SK-N-SH (cell line): ENCODE measurements around the gene LCN1. TPM values are rescaled to one million over a fixed set of nuclear protein-coding genes. Genes with fewer than 3 reads are reported as not detected.

Source experiments
- CTCF ChIA-PET: fragments of 300-600, 350-600 bp; formaldehyde crosslinking; extraction: SDS; loops from one replicate; lab custom pipeline; 2021; lab: Yijun Ruan, JAX
- POLR2A ChIA-PET: fragments of 350-600 bp; sonication (Branson Sonifier 250); formaldehyde crosslinking; extraction: SDS; loops from one replicate; lab custom pipeline; 2020; ENCODE audit warnings: antibody characterized with exemption, inconsistent platforms; lab: Yijun Ruan, JAX
- DNase-seq: peaks from one replicate; pipeline ENCODE4 v3.0.0; 2012
- H2AFZ ChIP-seq: fragments of 200-600 bp; sonication (generic); 2 replicates; pipeline ENCODE4 v1.8.1; 2016; ENCODE audit warnings: antibody characterized with exemption, mild to moderate bottlenecking, low read depth
- H3F3A ChIP-seq: fragments of 200-600 bp; sonication (generic); replicated peaks from 2 replicates; pipeline ENCODE3; 2016; ENCODE audit warnings: antibody characterized with exemption, mild to moderate bottlenecking; ENCODE audit not compliant: insufficient read depth
- H3K27ac ChIP-seq, 2 experiments: fragments of 200-500 bp in 1 of 2; fragments of 200-600 bp in 1 of 2; sonication (Bioruptor generic) in 1 of 2; sonication (generic), shearing (Covaris generic) in 1 of 2; 2 replicates each; pipeline versions ENCODE4 v1.5.1 to v1.6.1; 2014 to 2016; ENCODE audit warnings: low read depth in 2 of 2, inconsistent platforms in 1 of 2, low read length in 1 of 2, mild to moderate bottlenecking in 1 of 2, mixed read lengths in 1 of 2
- H3K27me3 ChIP-seq: fragments of 200-600 bp; sonication (generic), shearing (Covaris generic); 2 replicates; pipeline ENCODE4 v1.6.1; 2016; ENCODE audit warnings: mixed run types; ENCODE audit not compliant: insufficient read depth
- H3K36me3 ChIP-seq, 2 experiments: fragments of 200-500 bp in 1 of 2; fragments of 200-600 bp in 1 of 2; sonication (Bioruptor generic) in 1 of 2; sonication (generic) in 1 of 2; replicated peaks in 1 of 2; 2 replicates each; pipeline versions ENCODE3 to v1.5.1; 2014 to 2016; ENCODE audit warnings: low read length in 1 of 2, mild to moderate bottlenecking in 1 of 2; ENCODE audit not compliant: insufficient read depth in 2 of 2, control insufficient read depth in 1 of 2
- H3K4me1 ChIP-seq, 2 experiments: fragments of 200-500 bp in 1 of 2; fragments of 200-600 bp in 1 of 2; sonication (Bioruptor generic) in 1 of 2; sonication (generic), shearing (Covaris generic) in 1 of 2; 2 replicates each; pipeline versions ENCODE4 v1.5.1 to v1.6.1; 2014 to 2016; ENCODE audit warnings: low read depth in 1 of 2, low read length in 1 of 2, mixed run types in 1 of 2; ENCODE audit not compliant: insufficient read depth in 2 of 2, control insufficient read depth in 1 of 2
- H3K4me2 ChIP-seq: fragments of 200-600 bp; sonication (generic), shearing (Covaris generic); 2 replicates; pipeline ENCODE4 v1.6.1; 2017; ENCODE audit warnings: mixed run types
- H3K4me3 ChIP-seq, 2 experiments: fragments of 200-500 bp in 1 of 2; fragments of 200-600 bp in 1 of 2; sonication (Bioruptor generic) in 1 of 2; sonication (generic), shearing (Covaris generic) in 1 of 2; 2 replicates each; pipeline versions ENCODE4 v1.5.1 to v1.8.1; 2014 to 2016; ENCODE audit warnings: low read depth in 2 of 2, inconsistent platforms in 1 of 2, low read length in 1 of 2, mild to moderate bottlenecking in 1 of 2, mixed read lengths in 1 of 2, moderate library complexity in 1 of 2
- H3K79me2 ChIP-seq: fragments of 200-600 bp; sonication (generic); 2 replicates; pipeline ENCODE4 v1.8.1; 2017; ENCODE audit warnings: mild to moderate bottlenecking; ENCODE audit not compliant: insufficient read depth
- H3K9ac ChIP-seq: fragments of 200-600 bp; sonication (generic); 2 replicates; pipeline ENCODE4 v1.6.1; 2017; ENCODE audit warnings: mixed run types
- H3K9me2 ChIP-seq: fragments of 200-600 bp; sonication (generic); 2 replicates; pipeline ENCODE4 v1.6.1; 2017; ENCODE audit warnings: mixed run types
- H3K9me3 ChIP-seq: fragments of 200-600 bp; sonication (generic); 2 replicates; pipeline ENCODE4 v1.6.1; 2017; ENCODE audit warnings: mixed run types, mild to moderate bottlenecking, moderate library complexity
- H4K20me1 ChIP-seq: fragments of 200-600 bp; sonication (generic); 2 replicates; pipeline ENCODE4 v1.6.1; 2017; ENCODE audit warnings: mild to moderate bottlenecking, mixed run types; ENCODE audit not compliant: insufficient read depth
- CHD2 ChIP-seq: fragments of 150-350 bp; IDR thresholded peaks from 2 replicates; pipeline ENCODE4 v1.6.1; 2018; ENCODE audit warnings: low read length; ENCODE audit not compliant: partially characterized antibody
- ELF1 ChIP-seq: IDR thresholded peaks from 2 replicates; pipeline ENCODE4 v1.4.0; 2012
- FOXJ3 ChIP-seq: sonication (generic); formaldehyde crosslinking; IDR thresholded peaks from 2 replicates; pipeline ENCODE4 v1.5.1; 2020; ENCODE audit warnings: mild to moderate bottlenecking, missing genetic modification reagents
- GABPA ChIP-seq: IDR thresholded peaks from 2 replicates; pipeline ENCODE4 v1.4.0; 2012; ENCODE audit warnings: low read depth, mild to moderate bottlenecking
- GATA2 ChIP-seq: sonication (generic); formaldehyde crosslinking; IDR thresholded peaks from 2 replicates; pipeline ENCODE4 v1.5.0; 2020; ENCODE audit warnings: mild to moderate bottlenecking, missing genetic modification reagents
- IRF3 ChIP-seq: fragments of 150-350 bp; IDR thresholded peaks from 2 replicates; pipeline ENCODE4 v1.6.1; 2016; ENCODE audit warnings: mild to moderate bottlenecking, low read depth, low read length
- NRF1 ChIP-seq: IDR thresholded peaks from 2 replicates; pipeline ENCODE4 v1.6.1; 2012; ENCODE audit warnings: low read depth, mild to moderate bottlenecking, low read length
- POLR2AphosphoS5 ChIP-seq: IDR thresholded peaks from 2 replicates; pipeline ENCODE4 v1.6.1; 2012; ENCODE audit warnings: low read depth, low read length
- RAD21 ChIP-seq: IDR thresholded peaks from 2 replicates; pipeline ENCODE4 v1.6.1; 2012; ENCODE audit warnings: mild to moderate bottlenecking, low read length
- TEAD4 ChIP-seq: IDR thresholded peaks from 2 replicates; pipeline ENCODE4 v1.4.0; 2012; ENCODE audit warnings: mild to moderate bottlenecking, borderline replicate concordance; ENCODE audit not compliant: insufficient read depth
- USF1 ChIP-seq: IDR thresholded peaks from 2 replicates; pipeline ENCODE4 v1.4.0; 2012; ENCODE audit warnings: low read depth, borderline replicate concordance
- YY1 ChIP-seq: IDR thresholded peaks from 2 replicates; pipeline ENCODE4 v1.4.0; 2012; ENCODE audit warnings: low read depth, mild to moderate bottlenecking
- ZBTB33 ChIP-seq: IDR thresholded peaks from 2 replicates; pipeline ENCODE4 v1.4.0; 2012; ENCODE audit warnings: low read depth, borderline replicate concordance
- WGBS: methylation state at CpG from one replicate; pipeline ENCODE4 v1.1.6; 2017; ENCODE audit warnings: low lambda C conversion rate; 5-methylcytosine and 5-hydroxymethylcytosine counted together
- polyA plus RNA-seq, 3 experiments: library from polyadenylated mRNA; depleted of rRNA; stranded (reverse); fragments of >200 nt; gene quantifications; 2 replicates each; pipeline ENCODE4 v1.2.3, GENCODE V29; 2012

LCN1 gene
- polyA plus RNA-seq, 1 of the 3 experiments (the other 2 are of a cell fraction), result not detected

GRCh38 chr9:135512241-135512603 is 9.0 kb upstream of the LCN1 start:
- Histone ChIP-seq H3F3A (no peaks in the 10 kb centered on the region), H3K9me2 (no peaks in the 10 kb centered on the region), H2AFZ (no peak overlapping the region), H4K20me1 (no peaks in the 10 kb centered on the region), H3K36me3 (no peaks in the 10 kb centered on the region), H3K4me3 (no peak overlapping the region), H3K4me2 (no peak overlapping the region), H3K9ac (no peak overlapping the region), H3K27me3 (no peaks in the 10 kb centered on the region), H3K4me1 (no peaks in the 10 kb centered on the region; a peak in 1 of 4 replicates), H3K9me3 (no peaks in the 10 kb centered on the region), H3K27ac (no peak overlapping the region), H3K79me2 (no peaks in the 10 kb centered on the region)
- DNase-seq, result no peak
- ChIA-PET CTCF (interaction anchor here (3.2 kb wide), 1 partner anchor 7 kb away, joined by 23 read pairs; no protein-coding TSS in a partner anchor), POLR2A (no interaction called here)
- 72% methylated on average over 10 of the region's 10 CpGs for WGBS
- TF ChIP-seq FOXJ3 (CRISPR knock-in tag), result no peak
- no peak for TF ChIP-seq ELF1
- TF ChIP-seq TEAD4, result no peak
- TF ChIP-seq GABPA, result no peak
- no peak for TF ChIP-seq USF1
- TF ChIP-seq CHD2, result no peak
- no peak for TF ChIP-seq POLR2AphosphoS5
- TF ChIP-seq IRF3, result no peak
- TF ChIP-seq GATA2 (CRISPR knock-in tag), result no peak
- TF ChIP-seq YY1, result no peak
- no peak for TF ChIP-seq NRF1
- no peak for TF ChIP-seq ZBTB33

- Histone ChIP-seq H4K20me1 (no peaks in the 10 kb centered on the region), H2AFZ (no peak overlapping the region), H3K27me3 (no peaks in the 10 kb centered on the region), H3K79me2 (no peaks in the 10 kb centered on the region), H3K4me2 (no peak overlapping the region), H3K9me2 (no peaks in the 10 kb centered on the region), H3K4me3 (no peak overlapping the region), H3K9me3 (no peaks in the 10 kb centered on the region), H3K9ac (no peak overlapping the region), H3K36me3 (no peaks in the 10 kb centered on the region)
- CTCF ChIA-PET, result interaction anchor here (3.2 kb wide), 1 partner anchor 8 kb away, joined by 23 read pairs; no protein-coding TSS in a partner anchor
- POLR2A ChIA-PET, result no interaction called here
- 63% methylated on average over 2 of the region's 7 CpGs for WGBS
- no peak for TF ChIP-seq YY1
- no peak for TF ChIP-seq RAD21
- no peak for TF ChIP-seq FOXJ3 (CRISPR knock-in tag)
- TF ChIP-seq, all 33 proteins: peak for 0
- H3K27ac ChIP-seq, result no peak overlapping the region
- H3K4me1 ChIP-seq, result no peaks in the 10 kb centered on the region; a peak in 1 of 4 replicates
- no peak for DNase-seq
- no peaks in the 10 kb centered on the region for H3F3A ChIP-seq
Observed at GRCh38 chr9:135512904-135513303, 8.3 kb upstream of the LCN1 start.
